Measurements from ENCODE around the gene LOXHD1. TPM values are rescaled to one million over a fixed set of nuclear protein-coding genes. Genes with fewer than 3 reads are reported as not detected.

LOXHD1 gene
- total RNA-seq, 1 donor from 2014 or later: not detected

- H3K27me3 Mint-ChIP-seq: peaks cover 5% of the 10 kb centered on the region
- H3K4me3 Mint-ChIP-seq: no peak overlapping the region
- intact Hi-C loops (cut with micrococcal nuclease): no loop called here
- DNase-seq: no peak
- H3K9me3 Mint-ChIP-seq: peaks cover 7% of the 10 kb centered on the region
- H3K27ac Mint-ChIP-seq: no peak overlapping the region
- no peaks in the 10 kb centered on the region for H3K36me3 Mint-ChIP-seq (ENCODE audit: low read depth)
- peaks cover 22% of the 10 kb centered on the region for H3K4me1 Mint-ChIP-seq
These were observed 28.8 kb downstream of the LOXHD1 start for GRCh38 chr18:46628206-46628605.

- no peaks in the 10 kb centered on the region for H3K36me3 Mint-ChIP-seq (ENCODE audit: low read depth)
These were observed 29.9 kb downstream of the LOXHD1 start for GRCh38 chr18:46627136-46627535.

DNA sequence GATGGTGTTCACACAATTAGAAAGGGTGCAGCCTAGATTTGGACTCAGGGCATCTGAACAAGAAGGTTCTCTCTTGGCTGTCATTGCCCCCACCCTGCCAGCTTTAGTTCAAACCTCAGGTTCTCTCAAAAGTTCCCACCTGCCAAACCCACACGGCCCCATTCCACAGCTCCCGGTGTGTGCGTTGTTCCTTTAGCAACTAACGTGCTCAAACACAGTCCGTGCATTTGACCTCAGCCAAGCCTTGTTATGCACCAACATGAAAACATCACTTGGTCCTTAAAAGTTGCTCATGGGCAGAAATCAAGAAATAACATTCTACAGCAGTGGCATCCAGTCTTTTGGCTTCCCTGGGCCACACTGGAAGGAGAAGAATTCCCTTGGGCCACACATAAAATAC is 32.0 kb downstream of the LOXHD1 start:
- DNase-seq: no peak
- H3K27ac Mint-ChIP-seq: no peak overlapping the region
- intact Hi-C loops (cut with micrococcal nuclease): no loop called here
- peaks cover 5% of the 10 kb centered on the region for H3K27me3 Mint-ChIP-seq
- no peak overlapping the region for H3K4me3 Mint-ChIP-seq
- no peaks in the 10 kb centered on the region for H3K9me3 Mint-ChIP-seq
- no peaks in the 10 kb centered on the region for H3K36me3 Mint-ChIP-seq (ENCODE audit: low read depth)
- H3K4me1 Mint-ChIP-seq: peaks cover 30% of the 10 kb centered on the region

More at GRCh38 chr18:46627136-46627535, 29.9 kb downstream of the LOXHD1 start:
- Mint-ChIP-seq H3K9me3 (peaks cover 4% of the 10 kb centered on the region), H3K27me3 (peaks cover 5% of the 10 kb centered on the region), H3K27ac (no peak overlapping the region), H3K4me1 (peaks cover 26% of the 10 kb centered on the region), H3K4me3 (no peak overlapping the region)
- intact Hi-C loops (cut with micrococcal nuclease): no loop called here
- no peak for DNase-seq

GRCh38 chr18:46624127-46624526 is 32.9 kb downstream of the LOXHD1 start:
- Mint-ChIP-seq H3K27me3 (peaks cover 5% of the 10 kb centered on the region), H3K27ac (peak overlapping the region; percentile 73)
- DNase-seq: no peak

DNA sequence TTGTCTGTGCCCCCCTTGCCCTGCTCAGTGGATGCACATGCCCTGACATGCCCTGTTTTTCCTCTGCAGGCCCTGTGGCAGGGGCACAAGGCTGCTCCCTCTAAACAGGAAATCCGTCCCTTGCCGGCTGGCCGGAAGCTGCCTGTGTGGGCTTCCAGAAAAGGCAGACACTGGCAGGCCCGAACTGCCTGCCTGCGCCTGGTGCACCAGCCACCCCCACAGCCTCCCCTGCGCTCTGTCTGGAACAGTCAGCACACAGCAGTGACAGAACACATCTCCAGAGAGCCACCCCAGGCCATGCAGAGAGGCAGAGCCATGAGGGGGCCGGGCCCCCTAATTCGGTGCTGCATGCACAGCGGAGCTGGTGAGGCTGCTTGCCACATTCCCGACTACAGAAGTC is 33.5 kb downstream of the LOXHD1 start:
- peak; percentile 78 for DNase-seq
- peaks cover 5% of the 10 kb centered on the region for H3K27me3 Mint-ChIP-seq
- H3K9me3 Mint-ChIP-seq: no peaks in the 10 kb centered on the region
- H3K4me1 Mint-ChIP-seq: peaks cover 28% of the 10 kb centered on the region
- intact Hi-C loops (cut with micrococcal nuclease): no loop called here
- peak overlapping the region; percentile 73 for H3K27ac Mint-ChIP-seq
- H3K36me3 Mint-ChIP-seq (ENCODE audit: low read depth): no peaks in the 10 kb centered on the region
- peak overlapping the region; percentile 22 for H3K4me3 Mint-ChIP-seq

More at GRCh38 chr18:46624127-46624526, 32.9 kb downstream of the LOXHD1 start:
- no peak overlapping the region for H3K4me3 Mint-ChIP-seq
- no peaks in the 10 kb centered on the region for H3K36me3 Mint-ChIP-seq (ENCODE audit: low read depth)
- H3K4me1 Mint-ChIP-seq: peaks cover 28% of the 10 kb centered on the region
- intact Hi-C loops (cut with micrococcal nuclease): no loop called here
- H3K9me3 Mint-ChIP-seq: no peaks in the 10 kb centered on the region

DNA sequence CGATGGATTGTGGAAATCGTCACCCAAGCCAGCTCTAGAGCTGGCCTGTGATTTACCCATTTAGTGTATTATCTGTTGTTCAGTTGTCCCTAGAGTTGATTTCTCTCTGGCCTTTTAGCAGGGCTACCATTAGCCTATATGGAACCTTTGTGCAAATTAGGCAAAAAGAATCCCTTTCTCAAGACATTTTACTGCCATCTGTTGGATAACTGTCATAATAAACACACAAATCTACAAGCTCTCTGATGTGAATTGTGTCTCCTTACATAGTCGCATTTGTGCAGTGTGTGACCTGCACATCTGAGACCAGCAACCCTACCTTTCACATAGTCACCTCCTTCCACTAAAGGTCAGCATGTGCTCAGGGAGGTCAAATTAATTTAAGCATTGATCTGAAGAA is 34.0 kb downstream of the LOXHD1 start:
- no peaks in the 10 kb centered on the region for H3K36me3 Mint-ChIP-seq (ENCODE audit: low read depth)
- no peaks in the 10 kb centered on the region for H3K9me3 Mint-ChIP-seq
- H3K27me3 Mint-ChIP-seq: peaks cover 9% of the 10 kb centered on the region
- peak overlapping the region; percentile 64 for H3K27ac Mint-ChIP-seq
- intact Hi-C loops (cut with micrococcal nuclease): no loop called here
- DNase-seq: peak; percentile 55
- peak overlapping the region; percentile 11 for H3K4me3 Mint-ChIP-seq
- H3K4me1 Mint-ChIP-seq: peaks cover 28% of the 10 kb centered on the region

- DNase-seq: peak; percentile 47
- Mint-ChIP-seq H3K4me1 (peaks cover 29% of the 10 kb centered on the region), H3K9me3 (no peaks in the 10 kb centered on the region), H3K4me3 (no peak overlapping the region), H3K27ac (no peak overlapping the region), H3K36me3 (ENCODE audit: low read depth) (no peaks in the 10 kb centered on the region), H3K27me3 (peaks cover 9% of the 10 kb centered on the region)
- intact Hi-C loops (cut with micrococcal nuclease): no loop called here
These were observed 34.6 kb downstream of the LOXHD1 start for GRCh38 chr18:46622451-46622850.

GRCh38 chr18:46621871-46622270 is 35.1 kb downstream of the LOXHD1 start:
- H3K36me3 Mint-ChIP-seq (ENCODE audit: low read depth): no peaks in the 10 kb centered on the region
- peaks cover 30% of the 10 kb centered on the region for H3K4me1 Mint-ChIP-seq
- no peak overlapping the region for H3K4me3 Mint-ChIP-seq
- peak; percentile 49 for DNase-seq
- H3K27ac Mint-ChIP-seq: no peak overlapping the region
- H3K9me3 Mint-ChIP-seq: no peaks in the 10 kb centered on the region
- intact Hi-C loops (cut with micrococcal nuclease): no loop called here
- peaks cover 9% of the 10 kb centered on the region for H3K27me3 Mint-ChIP-seq

DNA sequence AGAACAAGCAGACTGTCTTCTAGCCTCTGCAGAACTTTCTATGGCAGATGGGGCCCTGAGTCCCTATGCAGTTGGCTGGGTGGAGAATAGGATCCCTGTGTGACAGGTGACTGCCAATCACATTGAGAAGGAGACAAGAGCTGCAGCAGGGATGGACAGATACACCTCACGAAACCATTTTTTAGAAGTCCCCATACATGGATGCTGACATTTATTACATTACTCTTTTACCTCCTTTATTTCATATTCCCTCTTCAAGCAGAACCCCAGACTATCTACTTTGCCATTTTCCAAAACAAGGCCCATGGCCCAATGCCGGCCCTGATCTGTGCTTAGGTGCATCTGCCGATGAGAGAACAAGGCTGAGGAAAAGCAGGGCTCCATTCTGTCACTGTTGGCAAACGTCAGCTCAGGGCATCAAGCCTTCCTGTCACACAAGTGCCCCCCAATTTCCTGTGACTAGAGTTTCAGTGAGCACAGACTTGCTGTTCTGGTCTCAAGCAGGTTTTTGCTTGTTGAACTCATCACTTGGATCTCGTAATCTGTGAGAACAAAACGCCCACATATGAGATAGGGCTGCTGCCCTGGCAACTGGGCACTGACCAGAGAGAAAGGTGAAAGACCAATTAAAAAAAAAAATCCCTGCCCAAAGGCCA is 35.8 kb downstream of the LOXHD1 start:
- intact Hi-C loops (cut with micrococcal nuclease): no loop called here
- no peaks in the 10 kb centered on the region for H3K9me3 Mint-ChIP-seq

GRCh38 chr18:46619559-46619958 is 37.5 kb downstream of the LOXHD1 start:
- H3K4me1 Mint-ChIP-seq: peaks cover 28% of the 10 kb centered on the region
- H3K36me3 Mint-ChIP-seq (ENCODE audit: low read depth): no peaks in the 10 kb centered on the region
- DNase-seq: no peak
- H3K27me3 Mint-ChIP-seq: peaks cover 6% of the 10 kb centered on the region
- intact Hi-C loops (cut with micrococcal nuclease): no loop called here
- H3K4me3 Mint-ChIP-seq: no peak overlapping the region
- H3K27ac Mint-ChIP-seq: no peak overlapping the region
- no peaks in the 10 kb centered on the region for H3K9me3 Mint-ChIP-seq

More for the DNA sequence above, 35.8 kb downstream of the LOXHD1 start:
- H3K4me3 Mint-ChIP-seq: no peak overlapping the region
- peaks cover 30% of the 10 kb centered on the region for H3K4me1 Mint-ChIP-seq
- H3K36me3 Mint-ChIP-seq (ENCODE audit: low read depth): no peaks in the 10 kb centered on the region
- peaks cover 7% of the 10 kb centered on the region for H3K27me3 Mint-ChIP-seq
- peak; percentile 52 for DNase-seq
- H3K27ac Mint-ChIP-seq: no peak overlapping the region

- no peak for DNase-seq
- H3K4me1 Mint-ChIP-seq: peaks cover 3% of the 10 kb centered on the region
- H3K9me3 Mint-ChIP-seq: no peaks in the 10 kb centered on the region
- H3K27me3 Mint-ChIP-seq: peaks cover 20% of the 10 kb centered on the region
- intact Hi-C loops (cut with micrococcal nuclease): no loop called here
- H3K4me3 Mint-ChIP-seq: no peak overlapping the region
- no peaks in the 10 kb centered on the region for H3K36me3 Mint-ChIP-seq (ENCODE audit: low read depth)
- no peak overlapping the region for H3K27ac Mint-ChIP-seq
These were observed 41.3 kb downstream of the LOXHD1 start for GRCh38 chr18:46615720-46616119.

GRCh38 chr18:46609048-46609447 is 48.0 kb downstream of the LOXHD1 start:
- Mint-ChIP-seq H3K27me3 (peaks cover 28% of the 10 kb centered on the region), H3K36me3 (ENCODE audit: low read depth) (no peaks in the 10 kb centered on the region), H3K9me3 (no peaks in the 10 kb centered on the region), H3K4me3 (no peak overlapping the region), H3K27ac (no peak overlapping the region), H3K4me1 (no peaks in the 10 kb centered on the region)
- DNase-seq: no peak
- intact Hi-C loops (cut with micrococcal nuclease): no loop called here

GRCh38 chr18:46607926-46608325 is 49.1 kb downstream of the LOXHD1 start:
- no peak for DNase-seq
- H3K27ac Mint-ChIP-seq: no peak overlapping the region
- no peak overlapping the region for H3K4me3 Mint-ChIP-seq
- no peaks in the 10 kb centered on the region for H3K9me3 Mint-ChIP-seq
- intact Hi-C loops (cut with micrococcal nuclease): no loop called here
- no peaks in the 10 kb centered on the region for H3K4me1 Mint-ChIP-seq
- no peaks in the 10 kb centered on the region for H3K36me3 Mint-ChIP-seq (ENCODE audit: low read depth)
- peaks cover 31% of the 10 kb centered on the region for H3K27me3 Mint-ChIP-seq

DNA sequence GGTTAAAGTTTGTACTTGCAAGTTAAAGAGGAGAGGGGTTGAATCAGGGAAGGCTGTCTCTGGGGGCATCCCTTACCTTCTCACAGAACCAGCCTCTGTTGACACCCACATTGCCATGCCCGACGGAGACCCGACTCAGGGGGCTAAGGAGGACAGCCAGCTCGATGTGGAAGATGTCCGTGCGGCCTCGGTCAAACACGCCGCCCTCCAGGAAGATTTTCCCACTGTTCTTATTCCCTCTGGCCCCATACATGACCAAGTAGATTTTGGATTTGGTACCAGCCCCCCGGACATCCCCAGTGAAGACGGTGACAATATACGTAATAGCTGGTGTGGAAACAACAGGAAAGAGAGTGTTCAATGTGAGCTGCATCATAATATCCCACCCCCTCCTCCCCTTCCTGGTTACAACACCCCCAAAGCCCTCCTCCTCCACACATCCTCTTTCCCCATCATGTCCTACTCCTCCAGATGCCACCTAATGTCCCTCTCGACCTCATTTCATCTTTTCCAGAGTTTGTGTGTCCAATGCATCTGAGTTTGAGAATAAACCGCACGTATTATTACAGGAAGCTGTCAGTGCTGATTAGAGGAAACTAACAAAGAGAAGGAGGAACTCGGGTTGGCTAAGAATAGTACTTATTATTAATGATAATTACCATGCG is 55.7 kb downstream of the LOXHD1 start:
- Mint-ChIP-seq H3K4me3 (no peak overlapping the region), H3K4me1 (no peaks in the 10 kb centered on the region), H3K9me3 (no peaks in the 10 kb centered on the region), H3K27me3 (peaks cover 23% of the 10 kb centered on the region), H3K36me3 (ENCODE audit: low read depth) (no peaks in the 10 kb centered on the region), H3K27ac (no peak overlapping the region)
- intact Hi-C loops (cut with micrococcal nuclease): no loop called here
- no peak for DNase-seq
